Kidney (tissue), 14 donors: ENCODE measurements around the gene FKBP2. TPM values are rescaled to one million over a fixed set of nuclear protein-coding genes. Genes with fewer than 3 reads are reported as not detected.

ENCODE experiments used
- DNase-seq, 5 donors: peaks; one replicate each; pipeline ENCODE4 v3.0.0-alpha.2; 2013 to 2020
- FAIRE-seq: peaks from 2 replicates; lab custom pipeline; 2012; peaks lifted over from hg19 to GRCh38; lab: Jason Lieb, UNC
- H3K27ac ChIP-seq, 2 donors: one replicate each; pipeline ENCODE4 v1.7.0; 2013; ENCODE audit warnings: low read depth in 2 of 2, low read length in 2 of 2, inconsistent platforms in 1 of 2
- H3K27me3 ChIP-seq: one replicate; pipeline ENCODE4 v1.7.1; 2013; ENCODE audit warnings: low read length, inconsistent platforms; ENCODE audit not compliant: control insufficient read depth, insufficient read depth
- H3K36me3 ChIP-seq, 3 donors: one replicate each; pipeline versions ENCODE4 v1.7.0 to v1.7.1; 2013; ENCODE audit warnings: low read length in 3 of 3, control low read depth in 1 of 3, inconsistent platforms in 1 of 3; ENCODE audit not compliant: insufficient read depth in 3 of 3, control insufficient read depth in 2 of 3
- H3K4me1 ChIP-seq, 3 donors: one replicate each; pipeline versions ENCODE4 v1.7.0 to v1.7.1; 2013; ENCODE audit warnings: low read length in 3 of 3, inconsistent platforms in 1 of 3, low read depth in 1 of 3; ENCODE audit not compliant: control insufficient read depth in 2 of 3, insufficient read depth in 2 of 3
- H3K4me3 ChIP-seq, 3 donors: one replicate each; pipeline versions ENCODE4 v1.7.0 to v1.8.1; 2013; ENCODE audit warnings: low read length in 3 of 3, control low read depth in 1 of 3, inconsistent platforms in 1 of 3
- H3K9ac ChIP-seq, 3 donors: one replicate each; pipeline versions ENCODE4 v1.7.0 to v1.7.1; 2013; ENCODE audit warnings: low read length in 3 of 3, control low read depth in 1 of 3, inconsistent platforms in 1 of 3
- H3K9me3 ChIP-seq, 3 donors: one replicate each; pipeline versions ENCODE4 v1.7.0 to v1.7.1; 2013; ENCODE audit warnings: low read length in 3 of 3, control low read depth in 1 of 3, inconsistent platforms in 1 of 3; ENCODE audit not compliant: control insufficient read depth in 2 of 3, insufficient read depth in 1 of 3
- CTCF ChIP-seq: IDR thresholded peaks from 3 replicates; pipeline ENCODE4 v1.5.1; 2012; ENCODE audit warnings: mild to moderate bottlenecking, moderate library complexity, borderline replicate concordance; ENCODE audit not compliant: insufficient read depth; ENCODE audit errors: extremely low read depth
- intact Hi-C: fragments of 100-400 bp; cut with DNase I; formaldehyde crosslinking; loops from one replicate; pipeline ENCODE4 v1.11.1; 2022
- polyA plus RNA-seq: library from polyadenylated mRNA; stranded (reverse); fragments of 350-450 nt; fragmentation: Illumina TruSeq; extraction: RNeasy Lipid Tissue Mini Kit (QIAGEN cat#74804); gene quantifications from one replicate; pipeline ENCODE4 v1.2.3, GENCODE V29; 2014; ENCODE audit warnings: low read depth, low replicate concordance; ENCODE audit not compliant: insufficient read depth
- total RNA-seq: library from RNA; stranded (reverse); fragmentation: NEBNext Ultra II Directional; extraction: Animal tissue kit (Norgen Biotek cat#: 25700); gene quantifications from one replicate; pipeline ENCODE4 v1.2.1, GENCODE V29; 2021
- donor health status: control.
- donor health status: control.
- donor health status: control.
- donor health status: control.
- donor health status: control.
- donor health status: DM: yes; HTN: yes; CAD: no.
- donor health status: Normal renal cell carcinoma (clear cell type).

FKBP2 gene
- total and polyA plus RNA-seq, 2 donors from 2014 or later, result 76.0 to 411 TPM

- intact Hi-C loops, result no loop called here
- Histone ChIP-seq H3K4me1 (peaks cover 0 to 14% (median 5%) of the 10 kb centered on the region in 3 donors), H3K27me3 (no peaks in the 10 kb centered on the region), H3K4me3 (no peak overlapping the region), H3K9ac (no peak overlapping the region), H3K27ac (no peak overlapping the region), H3K36me3 (peaks cover 0 to 6% (median 6%) of the 10 kb centered on the region in 3 donors), H3K9me3 (no peaks in the 10 kb centered on the region)
- no peak for TF ChIP-seq CTCF
- DNase-seq, result peak in 1 of 5 donors; percentile 61
- FAIRE-seq, result no peak
These were observed 15.4 kb downstream of the FKBP2 start for GRCh38 chr11:64256300-64256699.

GRCh38 chr11:64258356-64258755 lies 17.5 kb downstream of the FKBP2 start:
- intact Hi-C loops, result no loop called here
- no peak overlapping the region for H3K27ac ChIP-seq
- peaks cover 0 to 6% (median 6%) of the 10 kb centered on the region in 3 donors for H3K36me3 ChIP-seq
- H3K9ac ChIP-seq, result no peak overlapping the region
- peaks cover 0 to 3% (median 0%) of the 10 kb centered on the region in 3 donors for H3K4me1 ChIP-seq
- no peak for TF ChIP-seq CTCF
- H3K4me3 ChIP-seq, result no peak overlapping the region
- no peaks in the 10 kb centered on the region for H3K27me3 ChIP-seq
- H3K9me3 ChIP-seq, result no peaks in the 10 kb centered on the region
- peak in 1 of 5 donors; percentile 67 for DNase-seq
- no peak for FAIRE-seq

GRCh38 chr11:64258946-64259532 lies 18.1 kb downstream of the FKBP2 start:
- FAIRE-seq (no peak), DNase-seq (peak in 1 of 5 donors; percentile 63)
- H3K27me3 ChIP-seq, result no peaks in the 10 kb centered on the region

More at GRCh38 chr11:64258946-64259532, 18.1 kb downstream of the FKBP2 start:
- H3K36me3 ChIP-seq, result peaks cover 0 to 6% (median 6%) of the 10 kb centered on the region in 3 donors
- H3K9me3 ChIP-seq, result no peaks in the 10 kb centered on the region
- no peak for TF ChIP-seq CTCF
- H3K4me3 ChIP-seq, result no peak overlapping the region
- no peak overlapping the region for H3K9ac ChIP-seq
- peaks cover 0 to 2% (median 0%) of the 10 kb centered on the region in 3 donors for H3K4me1 ChIP-seq
- intact Hi-C loops, result no loop called here
- no peak overlapping the region for H3K27ac ChIP-seq
